GM12878 (cell line): Measurements from ENCODE around the gene RNASEH2B. TPM values are rescaled to one million over a fixed set of nuclear protein-coding genes. Genes with fewer than 3 reads are reported as not detected.

Experiments
- ATAC-seq: fragments of 200-7000 bp; cut with Tn5 transposase; 3 replicates; pipeline ENCODE4 v1.9.1; 2020; ENCODE audit warnings: mild to moderate bottlenecking, moderate library complexity
- BruUV-seq: library from RNA; stranded (reverse); fragments of 400-500 nt; replicated peaks from 2 replicates; lab custom pipeline; 2021; lab: Mats Ljungman, UMichigan
- CTCF ChIA-PET: fragments of 300-600 bp; sonication (Branson Sonifier 250); formaldehyde crosslinking; extraction: SDS; loops from one replicate; lab custom pipeline; 2021; ENCODE audit warnings: inconsistent platforms; lab: Yijun Ruan, JAX
- POLR2A ChIA-PET: fragments of 350-600 bp; formaldehyde crosslinking; extraction: SDS; loops from one replicate; lab custom pipeline; 2021; ENCODE audit warnings: inconsistent platforms; lab: Charles Lee
- RAD21 ChIA-PET: fragments of 300-600 bp; sonication (Branson Sonifier 250); formaldehyde crosslinking; loops from one replicate; lab custom pipeline; 2023; ENCODE audit warnings: antibody characterized with exemption; ENCODE audit not compliant: unreplicated experiment; lab: Charles Lee
- SMC1A ChIA-PET: fragments of 300-600 bp; sonication (Branson Sonifier 250); formaldehyde crosslinking; loops from one replicate; lab custom pipeline; 2023; ENCODE audit not compliant: unreplicated experiment, uncharacterized antibody; lab: Charles Lee
- DNase-seq: peaks from one replicate; pipeline ENCODE4 v3.0.0-alpha.2; 2011; ENCODE audit warnings: low read depth, low spot score
- FAIRE-seq: peaks from 3 replicates; lab custom pipeline; 2011; peaks lifted over from hg19 to GRCh38; lab: Jason Lieb, UNC
- H2AFZ ChIP-seq: 2 replicates; pipeline ENCODE4 v1.6.0; 2011; ENCODE audit warnings: low read depth, low read length, control low read depth; ENCODE audit not compliant: control insufficient read depth
- H3K27ac ChIP-seq: 2 replicates; pipeline ENCODE4 v1.5.1; 2011; ENCODE audit warnings: control low read depth; ENCODE audit not compliant: control insufficient read depth, insufficient read depth
- H3K27me3 ChIP-seq, 2 experiments: replicated peaks in 1 of 2; 2 replicates each; pipeline versions ENCODE4 v1.6.0 to v1.6.1; 2011; ENCODE audit warnings: low read length in 1 of 2; ENCODE audit not compliant: control insufficient read depth in 2 of 2, insufficient read depth in 2 of 2
- H3K36me3 ChIP-seq, 2 experiments: 2 replicates each; pipeline ENCODE4 v1.5.1; 2011; ENCODE audit warnings: low read length in 1 of 2; ENCODE audit not compliant: control insufficient read depth in 2 of 2, insufficient read depth in 2 of 2
- H3K4me1 ChIP-seq: 2 replicates; pipeline ENCODE4 v1.6.1; 2011; ENCODE audit warnings: mild to moderate bottlenecking, low read length, moderate library complexity, mixed read lengths; ENCODE audit not compliant: control insufficient read depth, insufficient read depth
- H3K4me2 ChIP-seq: 2 replicates; pipeline ENCODE4 v1.6.0; 2011; ENCODE audit warnings: control low read depth; ENCODE audit not compliant: control insufficient read depth, insufficient read depth
- H3K4me3 ChIP-seq: fragments of 200-600 bp; sonication (generic); 2 replicates; pipeline ENCODE4 v1.5.1; 2016
- H3K79me2 ChIP-seq: 2 replicates; pipeline ENCODE4 v1.6.0; 2011; ENCODE audit warnings: low read length; ENCODE audit not compliant: control insufficient read depth, insufficient read depth
- H3K9ac ChIP-seq: 2 replicates; pipeline ENCODE4 v1.8.0; 2011; ENCODE audit warnings: low read length, control low read depth, mixed read lengths; ENCODE audit not compliant: control insufficient read depth, insufficient read depth
- H3K9me3 ChIP-seq: replicated peaks from 3 replicates; pipeline ENCODE4 v1.5.1; 2011; ENCODE audit warnings: mild to moderate bottlenecking, low read length; ENCODE audit not compliant: control insufficient read depth, insufficient read depth
- H4K20me1 ChIP-seq: 2 replicates; pipeline ENCODE4 v1.6.0; 2011; ENCODE audit not compliant: control insufficient read depth, insufficient read depth
- ATF7 ChIP-seq: fragments of 450-650 bp; IDR thresholded peaks from 2 replicates; pipeline ENCODE4 v1.6.1; 2016; ENCODE audit warnings: low read depth, mild to moderate bottlenecking
- BCL11A ChIP-seq: IDR thresholded peaks from 2 replicates; pipeline ENCODE4 v1.6.1; 2011; ENCODE audit warnings: low read depth, low read length
- JUNB ChIP-seq: IDR thresholded peaks from 2 replicates; pipeline ENCODE4 v1.6.1; 2016; ENCODE audit warnings: antibody characterized with exemption, mild to moderate bottlenecking
- KDM1A ChIP-seq: fragments of 200-600 bp; sonication (generic); IDR thresholded peaks from 2 replicates; pipeline ENCODE4 v1.6.1; 2016; ENCODE audit warnings: borderline replicate concordance
- SMARCA5 ChIP-seq: fragments of 450-650 bp; IDR thresholded peaks from 2 replicates; pipeline ENCODE4 v1.6.1; 2017; ENCODE audit warnings: mild to moderate bottlenecking
- TBL1XR1 ChIP-seq: IDR thresholded peaks from 2 replicates; pipeline ENCODE4 v1.6.1; 2012; ENCODE audit warnings: low read depth, low read length, improper control_type of control experiment
- TCF12 ChIP-seq: IDR thresholded peaks from 2 replicates; pipeline ENCODE4 v1.6.1; 2011; ENCODE audit warnings: low read depth, mild to moderate bottlenecking, low read length
- WGBS: methylation state at CpG from one replicate; pipeline ENCODE4 v1.1.6; 2016; ENCODE audit warnings: low lambda C conversion rate; ENCODE audit not compliant: insufficient replicate concordance, insufficient coverage; ENCODE audit errors: missing lambda C conversion rate; 5-methylcytosine and 5-hydroxymethylcytosine counted together
- in situ Hi-C: fragments of 300-500 bp; cut with MboI; formaldehyde crosslinking; loops from 9 replicates; pipeline ENCODE4 v1.14.3; 2018; ENCODE audit warnings: mixed read lengths
- intact Hi-C: fragments of 100-400 bp; cut with micrococcal nuclease; formaldehyde crosslinking; loops from one replicate; pipeline ENCODE4 v1.14.2; 2022; ENCODE audit not compliant: unreplicated experiment
- polyA plus RNA-seq, 11 experiments: library from polyadenylated mRNA; depleted of rRNA in 4 of 11; unstranded in 6 of 11; stranded (reverse) in 5 of 11; fragments of >200 nt; fragmentation: Nextera tagmentation in 4 of 11; fragmentation: Illumina TruSeq in 1 of 11; extraction: Ambion mirVana in 4 of 11; extraction: Trizol in 1 of 11; gene quantifications; 1 replicate in 1 of 11; 2 replicates in 10 of 11; pipeline versions ENCODE4 v1.2.1 to v1.2.3, GENCODE V29; 2011 to 2016; ENCODE audit warnings: inconsistent platforms in 2 of 11, missing spikeins in 2 of 11, low read depth in 1 of 11
- total RNA-seq, 4 experiments: library from RNA; depleted of rRNA in 3 of 4; stranded (reverse); fragments of >200 nt in 3 of 4; fragmentation: Illumina TruSeq in 1 of 4; extraction: Trizol in 1 of 4; gene quantifications; 2 replicates each; pipeline versions ENCODE4 v1.2.1 to v1.2.3, GENCODE V29; 2013 to 2021

RNASEH2B gene
- total and polyA plus RNA-seq, 10 of the 15 experiments (the other 5 are each of a cell fraction or from before 2014, with no cell fraction given), result 64.9 to 148 (median 97.3) TPM

DNA sequence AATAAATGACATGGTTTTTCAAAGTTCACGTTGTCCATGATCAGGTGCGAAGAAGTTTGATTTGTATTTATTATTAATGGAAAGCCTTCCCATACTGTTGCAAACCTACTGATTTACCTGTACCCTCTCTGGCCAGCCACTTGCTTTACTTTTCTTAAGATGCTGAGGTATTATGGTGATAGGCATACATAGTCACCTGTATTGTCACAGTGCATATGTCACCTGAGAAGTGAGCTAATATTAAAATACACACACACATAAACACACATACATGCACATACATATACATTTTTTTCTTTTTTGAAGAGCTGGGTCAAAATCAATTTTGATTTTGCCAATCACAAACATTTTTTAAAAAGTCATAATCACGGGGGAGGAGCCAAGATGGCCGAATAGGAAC, 72.1 kb downstream of the RNASEH2B start (continued):
- TF ChIP-seq KDM1A, result no peak
- TF ChIP-seq JUNB, result no peak

DNA sequence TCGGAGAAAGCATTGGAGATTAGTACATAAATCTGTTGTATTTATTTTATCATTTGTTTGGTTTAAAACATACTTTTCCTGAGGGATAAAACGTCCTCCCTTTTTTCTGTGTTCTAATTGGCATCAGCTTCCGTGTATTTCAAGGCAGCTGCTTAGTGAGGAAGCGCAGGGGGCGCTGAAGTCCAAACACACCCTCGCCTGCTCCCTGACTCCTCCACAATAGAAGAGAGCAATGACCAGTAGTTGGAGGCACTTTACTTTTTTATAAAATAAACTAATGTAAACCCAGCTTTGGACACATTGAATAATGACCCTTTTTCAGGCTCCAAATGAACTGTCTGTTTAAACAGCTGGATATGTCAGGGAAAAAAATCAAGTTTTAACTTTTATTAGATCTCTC, 79.9 kb downstream of the RNASEH2B start:
- no peak overlapping the region for H3K4me3 ChIP-seq
- H3K79me2 ChIP-seq, result no peaks in the 10 kb centered on the region
- no peak overlapping the region for H2AFZ ChIP-seq
- no peaks in the 10 kb centered on the region for H3K9me3 ChIP-seq
- H3K36me3 ChIP-seq, result no peaks in the 10 kb centered on the region
- no peak overlapping the region for H3K4me2 ChIP-seq
- ChIA-PET RAD21 (no interaction called here), SMC1A (interaction anchor here (1.2 kb wide), 1 partner anchor 22 kb away, joined by 4 read pairs; no protein-coding TSS in a partner anchor), POLR2A (no interaction called here), CTCF (no interaction called here)
- H3K4me1 ChIP-seq, result peaks cover 11% of the 10 kb centered on the region
- H3K27ac ChIP-seq, result no peak overlapping the region
- BruUV-seq, result no TSS peak
- H3K9ac ChIP-seq, result no peak overlapping the region
- no peak for ATAC-seq
- H3K27me3 ChIP-seq, result no peaks in the 10 kb centered on the region
- no peak for FAIRE-seq
- no peaks in the 10 kb centered on the region for H4K20me1 ChIP-seq
- 55% methylated on average over 6 of the region's 6 CpGs for WGBS
- in situ Hi-C loops, result no loop called here
- intact Hi-C loops, result no loop called here
- DNase-seq, result no peak
- TF ChIP-seq SMARCA5, result no peak
- no peak for TF ChIP-seq TBL1XR1
- TF ChIP-seq BCL11A, result no peak
- TF ChIP-seq TCF12, result no peak
- TF ChIP-seq ATF7, result no peak
